IPS-15b (cell line): ENCODE results near the gene SPAG9.

ENCODE experiments used
- H3K27me3 ChIP-seq: one replicate; pipeline ENCODE4 v1.6.1; 2013; ENCODE audit warnings: low read length; ENCODE audit not compliant: control insufficient read depth, insufficient read depth
- H3K36me3 ChIP-seq: one replicate; pipeline ENCODE4 v1.6.1; 2013; ENCODE audit warnings: low read length; ENCODE audit not compliant: control insufficient read depth, insufficient read depth
- H3K4me1 ChIP-seq: one replicate; pipeline ENCODE4 v1.6.1; 2013; ENCODE audit warnings: mild to moderate bottlenecking, low read length; ENCODE audit not compliant: control insufficient read depth, insufficient read depth
- H3K4me3 ChIP-seq: one replicate; pipeline ENCODE4 v1.5.1; 2013; ENCODE audit warnings: low read depth, low read length
- H3K9ac ChIP-seq: one replicate; pipeline ENCODE4 v1.6.1; 2013; ENCODE audit warnings: low read depth, mild to moderate bottlenecking, low read length
- H3K9me3 ChIP-seq: one replicate; pipeline ENCODE4 v1.6.1; 2013; ENCODE audit warnings: mild to moderate bottlenecking, low read length; ENCODE audit not compliant: control insufficient read depth, insufficient read depth

Gene SPAG9

DNA sequence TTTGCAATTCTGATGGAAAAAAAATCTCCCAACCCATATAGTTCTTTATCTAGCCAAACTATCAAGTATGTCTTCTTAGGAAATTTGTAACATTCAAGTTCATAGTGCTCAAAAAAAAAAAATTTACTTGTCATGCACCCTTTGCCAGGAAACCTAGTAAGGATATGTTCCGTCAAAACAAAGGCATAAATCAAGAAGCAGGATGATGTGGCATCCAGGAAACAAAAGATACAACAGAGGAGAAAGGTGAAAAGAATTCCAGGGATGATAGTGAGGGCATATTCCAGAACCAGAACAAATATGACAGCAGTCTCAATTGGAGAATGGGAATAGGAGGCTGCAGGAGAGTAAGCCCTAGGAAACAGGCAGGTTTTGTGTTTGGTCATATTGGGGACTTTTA, 104.6 kb downstream of the SPAG9 start:
- Histone ChIP-seq H3K9me3 (no peaks in the 10 kb centered on the region), H3K9ac (no peak overlapping the region), H3K4me1 (no peaks in the 10 kb centered on the region), H3K4me3 (no peak overlapping the region), H3K27me3 (no peaks in the 10 kb centered on the region), H3K36me3 (no peaks in the 10 kb centered on the region)

DNA sequence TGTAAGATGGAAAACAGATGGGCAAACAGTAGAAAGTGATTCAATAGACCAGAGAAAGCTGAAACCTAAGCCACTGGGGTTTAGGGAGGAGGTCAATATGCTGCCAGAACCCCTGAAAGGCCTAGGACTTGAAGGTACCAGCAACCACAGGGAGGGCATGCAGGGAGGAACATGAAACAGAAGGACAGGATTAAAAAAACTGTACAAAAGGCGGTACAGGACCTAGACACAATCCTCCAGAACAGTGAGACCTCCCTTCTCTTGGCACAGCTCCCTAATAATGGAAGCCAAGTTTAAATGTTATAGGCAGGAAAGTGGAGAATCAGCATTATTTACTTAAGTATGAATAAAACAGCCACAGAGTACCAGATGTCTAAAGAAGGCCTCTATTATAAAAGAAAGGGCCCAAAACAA, 105.5 kb downstream of the SPAG9 start:
- Histone ChIP-seq H3K4me3 (no peak overlapping the region), H3K4me1 (no peaks in the 10 kb centered on the region), H3K9ac (no peak overlapping the region), H3K27me3 (no peaks in the 10 kb centered on the region), H3K9me3 (no peaks in the 10 kb centered on the region), H3K36me3 (no peaks in the 10 kb centered on the region)

DNA sequence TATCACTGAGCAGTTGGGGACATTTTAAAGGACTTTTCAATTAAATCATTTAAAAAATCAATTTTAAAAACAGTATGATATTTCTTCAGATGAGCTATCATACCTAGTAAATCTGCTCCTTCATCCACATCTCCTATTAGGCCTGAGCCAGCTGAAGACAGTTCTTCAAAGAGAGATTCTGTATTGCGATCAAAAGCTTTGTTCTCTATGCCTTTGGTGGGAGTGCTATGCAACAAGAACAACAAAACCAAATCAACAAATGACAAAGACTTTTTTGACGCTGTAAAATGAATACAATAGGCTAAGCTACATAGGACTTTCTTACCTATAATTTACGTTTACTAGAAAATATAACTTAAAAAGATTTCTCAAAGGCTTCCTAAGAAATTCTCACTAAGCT, 106.5 kb downstream of the SPAG9 start:
- Histone ChIP-seq H3K27me3 (no peaks in the 10 kb centered on the region), H3K9ac (no peak overlapping the region), H3K4me1 (no peaks in the 10 kb centered on the region), H3K9me3 (no peaks in the 10 kb centered on the region), H3K36me3 (no peaks in the 10 kb centered on the region), H3K4me3 (no peak overlapping the region)

DNA sequence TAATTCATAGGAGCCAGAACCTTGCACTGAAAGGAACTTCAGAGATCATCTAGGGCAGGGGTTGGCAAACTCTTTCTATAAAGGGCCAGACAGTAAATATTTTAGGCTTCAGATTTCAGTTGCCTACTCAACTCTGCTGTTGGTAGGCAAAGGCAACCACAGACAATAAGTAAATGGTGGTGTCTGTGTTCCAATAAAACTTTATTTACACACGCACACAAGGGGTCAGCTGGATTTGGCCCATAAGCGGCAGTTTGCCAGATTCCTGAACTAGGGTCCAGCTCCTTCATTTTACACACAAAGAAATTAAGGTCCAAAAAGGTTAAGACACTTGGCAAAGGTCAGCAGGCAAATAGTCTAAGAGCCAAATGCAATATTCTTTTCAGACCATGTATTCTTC, 107.3 kb downstream of the SPAG9 start:
- Histone ChIP-seq H3K4me3 (no peak overlapping the region), H3K36me3 (no peaks in the 10 kb centered on the region), H3K4me1 (no peaks in the 10 kb centered on the region), H3K27me3 (no peaks in the 10 kb centered on the region), H3K9me3 (no peaks in the 10 kb centered on the region), H3K9ac (no peak overlapping the region)

DNA sequence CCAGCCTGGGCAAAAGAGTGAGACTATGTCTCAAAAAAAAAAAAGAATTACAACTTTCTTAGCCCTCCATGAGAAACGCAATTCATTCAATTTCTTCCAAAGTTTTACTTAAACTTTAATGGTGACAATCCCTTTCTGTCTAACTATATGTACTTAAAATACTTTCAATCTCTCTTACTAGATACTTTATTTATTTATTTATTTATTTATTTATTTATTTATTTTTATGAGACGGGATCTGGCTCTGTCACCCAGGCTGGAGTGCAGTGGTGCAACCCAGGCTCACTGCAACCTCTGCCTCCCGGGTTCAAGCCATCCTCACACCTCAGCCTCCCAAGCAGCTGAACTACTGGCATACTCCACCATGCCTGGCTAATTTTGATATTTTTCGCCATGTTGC, 108.1 kb downstream of the SPAG9 start:
- no peak overlapping the region for H3K9ac ChIP-seq
- H3K36me3 ChIP-seq: no peaks in the 10 kb centered on the region
- H3K4me3 ChIP-seq: no peak overlapping the region
- H3K27me3 ChIP-seq: no peaks in the 10 kb centered on the region
- H3K4me1 ChIP-seq: no peaks in the 10 kb centered on the region
- H3K9me3 ChIP-seq: no peaks in the 10 kb centered on the region

DNA sequence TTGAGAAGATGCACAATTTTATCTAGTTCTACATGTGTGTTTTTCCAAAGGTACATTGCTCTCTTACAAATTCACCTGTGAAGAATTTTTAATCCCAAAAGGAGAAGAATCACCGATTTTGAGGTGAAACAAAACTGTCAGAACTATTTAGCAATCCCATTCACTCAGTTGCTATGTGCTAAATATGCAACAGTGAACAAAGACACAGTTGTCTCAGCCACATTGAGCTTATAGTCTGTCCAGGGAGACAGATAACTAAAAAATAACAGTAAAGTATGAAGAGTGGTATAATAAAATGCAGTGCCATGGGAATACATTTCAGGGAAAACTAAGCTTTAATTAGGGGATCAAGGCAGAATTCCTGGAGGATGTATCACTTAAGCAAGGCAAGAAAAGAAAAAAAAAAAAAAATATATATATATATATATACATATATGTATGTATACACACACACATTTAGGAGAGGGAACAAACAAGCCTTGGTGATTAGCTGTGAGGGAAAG, 110.4 kb downstream of the SPAG9 start:
- peaks cover 8% of the 10 kb centered on the region for H3K36me3 ChIP-seq
- H3K9ac ChIP-seq: no peak overlapping the region
- H3K4me3 ChIP-seq: no peak overlapping the region
- H3K4me1 ChIP-seq: no peaks in the 10 kb centered on the region
- no peaks in the 10 kb centered on the region for H3K27me3 ChIP-seq
- H3K9me3 ChIP-seq: no peaks in the 10 kb centered on the region

DNA sequence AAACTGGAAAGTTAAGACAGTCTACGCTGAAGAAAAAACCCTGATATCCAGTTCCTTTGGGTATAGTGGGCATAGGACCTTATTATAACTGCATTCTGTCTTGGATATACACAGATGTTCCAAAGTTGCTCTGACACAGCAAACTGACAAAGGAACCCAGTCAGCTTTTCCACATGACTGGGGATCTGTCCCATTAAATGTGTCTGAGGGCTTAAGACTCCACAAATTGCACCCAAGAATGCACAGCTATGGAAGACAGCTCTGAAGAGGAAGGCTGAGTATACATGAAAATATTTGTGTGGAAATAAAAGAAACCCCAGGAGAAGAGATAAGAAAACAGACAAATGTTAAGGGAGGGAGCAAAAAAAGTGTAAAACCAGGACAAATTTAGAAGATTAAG, 114.1 kb downstream of the SPAG9 start:
- Histone ChIP-seq H3K36me3 (peaks cover 8% of the 10 kb centered on the region), H3K4me1 (no peaks in the 10 kb centered on the region), H3K9me3 (no peaks in the 10 kb centered on the region), H3K9ac (no peak overlapping the region), H3K27me3 (no peaks in the 10 kb centered on the region), H3K4me3 (no peak overlapping the region)

DNA sequence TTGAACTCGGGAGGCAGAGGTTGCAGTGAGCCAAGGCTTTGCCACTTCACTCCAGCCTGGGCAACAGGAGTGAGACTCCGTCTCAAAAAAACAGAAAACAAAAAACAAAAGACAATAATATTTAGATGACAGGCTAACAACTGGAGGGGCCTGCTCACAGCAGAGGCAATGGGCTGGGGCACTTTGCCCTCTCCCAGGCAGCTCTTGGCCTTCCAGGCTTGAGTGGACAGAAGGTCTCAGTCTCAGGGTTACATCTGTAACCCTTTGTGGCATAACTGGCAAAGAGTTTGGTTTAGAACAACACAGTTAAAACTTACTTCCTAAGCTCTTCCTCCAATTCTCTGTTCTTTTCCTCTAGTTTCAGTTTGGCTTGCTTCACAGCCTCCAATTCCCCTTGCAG, 114.9 kb downstream of the SPAG9 start:
- Histone ChIP-seq H3K36me3 (peaks cover 8% of the 10 kb centered on the region), H3K4me3 (no peak overlapping the region), H3K9me3 (no peaks in the 10 kb centered on the region), H3K9ac (no peak overlapping the region), H3K27me3 (no peaks in the 10 kb centered on the region), H3K4me1 (no peaks in the 10 kb centered on the region)

DNA sequence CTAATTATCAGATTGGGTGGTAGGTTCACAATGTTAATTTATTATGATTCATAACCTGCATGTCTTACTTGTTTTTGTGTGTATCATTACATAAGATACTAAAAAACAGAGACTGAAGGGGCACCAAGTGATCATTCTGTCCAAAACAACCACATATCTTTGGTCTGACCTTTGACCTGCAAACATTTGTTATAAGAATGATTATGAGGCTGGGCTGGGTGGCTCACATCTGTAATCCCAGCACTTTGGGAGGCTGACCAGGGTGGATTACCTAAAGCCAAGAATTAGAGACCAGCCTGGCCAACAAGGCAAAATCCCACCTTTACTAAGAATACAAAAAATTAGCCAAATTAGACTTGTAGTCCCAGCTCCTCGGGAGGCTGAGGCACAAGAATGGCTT, 116.4 kb downstream of the SPAG9 start:
- no peaks in the 10 kb centered on the region for H3K27me3 ChIP-seq
- H3K4me3 ChIP-seq: no peak overlapping the region
- H3K9ac ChIP-seq: no peak overlapping the region
- H3K36me3 ChIP-seq: peaks cover 8% of the 10 kb centered on the region
- no peaks in the 10 kb centered on the region for H3K4me1 ChIP-seq
- H3K9me3 ChIP-seq: no peaks in the 10 kb centered on the region

DNA sequence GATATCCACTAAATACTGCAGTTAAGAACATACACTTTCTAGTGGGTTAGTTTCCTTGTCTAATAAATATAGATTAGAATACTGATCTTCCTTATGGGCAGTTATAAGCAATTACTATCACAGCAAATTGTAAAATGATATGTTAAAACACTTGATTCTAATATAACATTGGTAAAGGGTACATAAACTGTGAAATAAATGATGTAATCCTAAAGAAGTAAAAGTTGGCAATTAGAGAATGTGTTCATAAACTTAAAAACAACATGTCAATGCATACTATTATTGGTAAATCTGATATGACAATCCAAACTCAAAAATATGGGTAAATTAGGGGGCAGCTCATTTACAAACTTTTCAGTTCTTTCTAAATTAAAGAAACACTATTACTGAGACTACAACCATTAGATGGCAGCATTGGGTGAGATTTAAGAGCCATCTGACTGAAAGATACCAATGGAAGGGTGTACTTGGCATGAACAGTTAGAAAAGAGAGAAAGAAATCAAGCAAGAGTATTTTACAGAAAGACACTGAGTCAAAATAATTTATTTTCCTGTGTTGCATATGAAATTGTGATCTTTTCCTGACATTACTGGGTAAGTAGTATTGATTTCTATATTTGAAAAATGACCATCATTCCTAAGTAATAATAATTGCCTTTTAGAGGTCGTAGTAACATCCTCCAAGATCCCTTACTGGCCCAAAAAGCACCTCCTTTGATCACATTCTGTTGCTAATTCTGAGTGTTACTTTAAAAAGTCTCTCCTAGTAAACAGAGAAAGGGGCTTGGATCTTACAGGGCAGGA, 119.6 kb downstream of the SPAG9 start:
- no peaks in the 10 kb centered on the region for H3K4me1 ChIP-seq
- no peaks in the 10 kb centered on the region for H3K27me3 ChIP-seq
- H3K4me3 ChIP-seq: no peak overlapping the region
- H3K9ac ChIP-seq: no peak overlapping the region
- H3K9me3 ChIP-seq: no peaks in the 10 kb centered on the region
- peaks cover 7% of the 10 kb centered on the region for H3K36me3 ChIP-seq

DNA sequence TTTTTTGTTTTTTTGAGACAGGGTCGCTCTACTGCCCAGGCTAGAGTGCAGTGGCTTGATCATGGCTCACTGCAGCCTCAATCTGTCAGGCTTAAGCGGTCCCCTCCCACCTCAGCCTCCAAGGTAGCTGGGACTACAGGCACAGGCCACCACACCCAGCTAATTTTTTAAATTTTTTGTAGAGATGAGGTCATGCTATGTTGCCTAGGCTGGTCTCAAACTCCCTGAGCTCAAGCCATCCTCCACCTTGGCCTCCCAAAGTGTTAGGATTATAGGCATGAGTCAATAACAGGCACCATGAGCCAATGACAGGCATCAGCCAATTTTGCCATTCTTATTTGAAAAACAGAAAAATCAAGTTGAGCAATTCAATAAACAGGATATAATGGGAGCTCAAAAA, 125.0 kb downstream of the SPAG9 start:
- peaks cover 33% of the 10 kb centered on the region for H3K36me3 ChIP-seq

DNA sequence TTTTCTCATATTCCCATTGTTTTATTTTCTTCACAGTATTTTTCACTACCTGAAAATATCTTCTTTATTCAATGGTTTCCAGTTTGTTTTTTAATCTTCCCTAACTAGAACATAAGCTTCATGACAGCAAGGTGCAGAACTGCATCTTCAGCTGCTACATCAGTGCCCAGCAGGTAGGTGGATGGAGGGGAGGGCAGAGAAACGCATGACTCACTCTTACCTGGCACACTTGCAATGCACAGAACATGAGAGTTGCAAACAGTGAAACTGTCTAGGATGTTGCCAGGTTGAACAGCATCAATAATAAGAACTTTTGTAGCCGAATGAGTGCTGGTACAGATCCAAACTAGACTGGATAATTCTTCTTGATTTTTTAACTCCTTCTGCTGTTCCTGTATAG, 127.1 kb downstream of the SPAG9 start:
- Histone ChIP-seq H3K9ac (no peak overlapping the region), H3K36me3 (peaks cover 35% of the 10 kb centered on the region), H3K9me3 (no peaks in the 10 kb centered on the region), H3K4me3 (no peak overlapping the region), H3K4me1 (no peaks in the 10 kb centered on the region), H3K27me3 (no peaks in the 10 kb centered on the region)

More for the DNA sequence above, 125.0 kb downstream of the SPAG9 start:
- Histone ChIP-seq H3K4me3 (no peak overlapping the region), H3K9me3 (no peaks in the 10 kb centered on the region), H3K4me1 (no peaks in the 10 kb centered on the region), H3K9ac (no peak overlapping the region), H3K27me3 (no peaks in the 10 kb centered on the region)
